A673 (cell line): Measurements from ENCODE around the gene ICAM5. TPM values are rescaled to one million over a fixed set of nuclear protein-coding genes. Genes with fewer than 3 reads are reported as not detected.

Experiments
- BruUV-seq: library from RNA; stranded (reverse); fragments of 400-500 nt; replicated peaks from 2 replicates; lab custom pipeline; 2021; lab: Mats Ljungman, UMichigan
- CTCF ChIA-PET: fragments of 300-600 bp; sonication (Branson Sonifier 250); formaldehyde crosslinking; loops from one replicate; lab custom pipeline; 2022; ENCODE audit warnings: antibody characterized with exemption; lab: Charles Lee
- POLR2A ChIA-PET: fragments of 300-600 bp; sonication (Branson Sonifier 250); formaldehyde crosslinking; loops from one replicate; lab custom pipeline; 2022; ENCODE audit warnings: antibody characterized with exemption; ENCODE audit not compliant: low non-redundant PET; lab: Charles Lee
- DNase-seq: peaks from one replicate; pipeline ENCODE4 v3.0.0-alpha.2; 2015; ENCODE audit warnings: low spot score
- H3K27ac ChIP-seq: fragments of 200-600 bp; sonication (generic); 2 replicates; pipeline ENCODE4 v1.5.1; 2016; ENCODE audit warnings: mixed run types, low read depth, mild to moderate bottlenecking, mixed read lengths, antibody characterized with exemption, low read length; ENCODE audit not compliant: poor library complexity, severe bottlenecking
- H3K27me3 ChIP-seq: fragments of 200-600 bp; sonication (generic); replicated peaks from 2 replicates; pipeline ENCODE4 v1.6.1; 2017; ENCODE audit warnings: mixed run types, low read depth, mild to moderate bottlenecking, mixed read lengths, antibody characterized with exemption, low read length; ENCODE audit not compliant: insufficient read depth, poor library complexity
- H3K36me3 ChIP-seq: fragments of 200-600 bp; sonication (generic); 2 replicates; pipeline ENCODE4 v1.6.1; 2016; ENCODE audit warnings: mixed run types, mild to moderate bottlenecking, mixed read lengths, antibody characterized with exemption, low read length; ENCODE audit not compliant: insufficient read depth, poor library complexity, severe bottlenecking
- H3K4me1 ChIP-seq: fragments of 200-600 bp; sonication (generic); 2 replicates; pipeline ENCODE4 v1.6.1; 2017; ENCODE audit warnings: mixed run types, mild to moderate bottlenecking, mixed read lengths, antibody characterized with exemption, low read length; ENCODE audit not compliant: insufficient read depth, poor library complexity, severe bottlenecking
- H3K4me3 ChIP-seq: fragments of 200-600 bp; sonication (generic); 2 replicates; pipeline ENCODE4 v1.5.1; 2016; ENCODE audit warnings: low read depth, mixed run types, mild to moderate bottlenecking, mixed read lengths, low read length; ENCODE audit not compliant: poor library complexity, severe bottlenecking
- H3K9me3 ChIP-seq: fragments of 200-600 bp; sonication (generic); 2 replicates; pipeline ENCODE4 v1.6.1; 2016; ENCODE audit warnings: mixed run types, low read depth, mild to moderate bottlenecking, mixed read lengths, antibody characterized with exemption, low read length; ENCODE audit not compliant: poor library complexity, severe bottlenecking
- EZH2 ChIP-seq: fragments of 200-600 bp; sonication (generic); IDR thresholded peaks from 2 replicates; pipeline ENCODE4 v1.6.1; 2017; ENCODE audit warnings: borderline replicate concordance, low read depth, mild to moderate bottlenecking, mixed read lengths, antibody characterized with exemption, low read length; ENCODE audit not compliant: poor library complexity, severe bottlenecking
- intact Hi-C: fragments of 100-400 bp; cut with micrococcal nuclease; formaldehyde crosslinking; loops from one replicate; pipeline ENCODE4 v1.10.0; 2022; ENCODE audit not compliant: unreplicated experiment
- total RNA-seq: library from RNA; stranded (reverse); gene quantifications from 2 replicates; pipeline ENCODE4 v1.2.3, GENCODE V29; 2021
- TF ChIP-seq, protein P1 (sequence below): fragments of 300-800, 200-600 bp; sonication (generic); conservative IDR thresholded peaks from 2 replicates; pipeline ENCODE4 v1.5.1; 2017; ENCODE audit warnings: low read depth, mild to moderate bottlenecking, antibody characterized with exemption, low read length, moderate library complexity, mixed read lengths

Gene ICAM5
- total RNA-seq, 1 experiment from 2014 or later, result 4.6 TPM

DNA sequence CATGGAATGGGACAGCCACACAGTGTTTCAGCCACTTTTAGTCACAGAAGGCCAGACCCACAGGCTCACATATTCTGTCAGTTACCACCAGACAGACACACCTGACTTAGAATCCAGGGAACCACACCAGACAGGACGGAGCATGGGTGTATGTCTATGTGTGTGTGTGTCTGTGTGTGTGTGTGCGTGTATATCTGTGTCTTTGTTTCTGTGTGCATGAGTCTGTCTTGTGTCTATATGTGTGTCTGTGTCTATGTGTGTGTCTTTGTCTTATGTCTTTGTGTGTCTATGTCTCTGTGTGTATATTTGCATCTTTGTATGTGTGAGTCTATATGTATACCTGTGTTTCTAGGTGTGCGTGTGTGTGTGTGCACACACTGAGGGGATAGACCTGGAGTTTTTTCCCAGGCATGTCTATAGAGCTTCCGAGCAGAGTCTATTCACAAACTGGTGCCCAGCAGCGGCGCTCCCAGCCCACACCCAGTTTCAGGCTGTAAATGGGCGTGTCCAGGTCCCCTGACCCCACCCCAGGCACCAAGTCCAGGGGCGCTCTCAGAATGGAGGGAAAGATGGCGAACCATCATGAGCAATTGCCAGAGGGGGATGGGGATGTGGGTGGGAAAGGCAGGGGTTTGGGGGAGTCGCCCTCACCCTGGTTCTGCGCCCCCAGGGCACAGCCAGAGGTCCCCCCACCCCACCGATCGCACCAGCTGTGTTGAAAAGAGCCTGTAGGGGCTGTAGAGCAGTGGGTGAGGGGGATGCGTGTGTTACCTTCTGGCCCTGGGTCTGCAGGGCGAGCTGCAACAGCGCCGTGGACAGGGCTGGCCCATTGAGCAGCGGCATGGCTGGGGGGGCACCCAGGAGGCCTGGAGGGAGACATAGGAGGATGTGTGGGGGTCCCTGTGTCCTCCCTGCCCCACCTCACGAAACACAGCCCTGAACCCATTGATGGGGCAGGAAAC, 32.4 kb downstream of the ICAM5 start:
- ChIA-PET POLR2A (no interaction called here), CTCF (no interaction called here)
- no peaks in the 10 kb centered on the region for H3K4me1 ChIP-seq
- intact Hi-C loops, result no loop called here
- TF ChIP-seq, protein P1, sequence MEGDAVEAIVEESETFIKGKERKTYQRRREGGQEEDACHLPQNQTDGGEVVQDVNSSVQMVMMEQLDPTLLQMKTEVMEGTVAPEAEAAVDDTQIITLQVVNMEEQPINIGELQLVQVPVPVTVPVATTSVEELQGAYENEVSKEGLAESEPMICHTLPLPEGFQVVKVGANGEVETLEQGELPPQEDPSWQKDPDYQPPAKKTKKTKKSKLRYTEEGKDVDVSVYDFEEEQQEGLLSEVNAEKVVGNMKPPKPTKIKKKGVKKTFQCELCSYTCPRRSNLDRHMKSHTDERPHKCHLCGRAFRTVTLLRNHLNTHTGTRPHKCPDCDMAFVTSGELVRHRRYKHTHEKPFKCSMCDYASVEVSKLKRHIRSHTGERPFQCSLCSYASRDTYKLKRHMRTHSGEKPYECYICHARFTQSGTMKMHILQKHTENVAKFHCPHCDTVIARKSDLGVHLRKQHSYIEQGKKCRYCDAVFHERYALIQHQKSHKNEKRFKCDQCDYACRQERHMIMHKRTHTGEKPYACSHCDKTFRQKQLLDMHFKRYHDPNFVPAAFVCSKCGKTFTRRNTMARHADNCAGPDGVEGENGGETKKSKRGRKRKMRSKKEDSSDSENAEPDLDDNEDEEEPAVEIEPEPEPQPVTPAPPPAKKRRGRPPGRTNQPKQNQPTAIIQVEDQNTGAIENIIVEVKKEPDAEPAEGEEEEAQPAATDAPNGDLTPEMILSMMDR, result no peak
- TF ChIP-seq EZH2, result no peak
- no peaks in the 10 kb centered on the region for H3K27me3 ChIP-seq
- no peaks in the 10 kb centered on the region for H3K9me3 ChIP-seq
- peaks cover 87% of the 10 kb centered on the region for H3K36me3 ChIP-seq
- H3K4me3 ChIP-seq, result no peak overlapping the region
- no peak for DNase-seq
- no TSS peak for BruUV-seq
- H3K27ac ChIP-seq, result no peak overlapping the region

GRCh38 chr19:10325732-10326131, 36.0 kb downstream of the ICAM5 start:
- Histone ChIP-seq H3K27ac (no peak overlapping the region), H3K27me3 (no peaks in the 10 kb centered on the region), H3K4me1 (no peaks in the 10 kb centered on the region), H3K4me3 (no peak overlapping the region), H3K36me3 (peaks cover 93% of the 10 kb centered on the region), H3K9me3 (no peaks in the 10 kb centered on the region)
- intact Hi-C loops, result no loop called here
- CTCF ChIA-PET, result no interaction called here
- POLR2A ChIA-PET, result interaction anchor here (0.6 kb wide), 1 partner anchor 19 kb away, joined by 7 read pairs; no protein-coding TSS in a partner anchor
- DNase-seq, result no peak
- TF ChIP-seq, protein P1, result no peak
- TF ChIP-seq EZH2, result no peak
- BruUV-seq, result no TSS peak

GRCh38 chr19:10327793-10328192, 38.0 kb downstream of the ICAM5 start:
- no TSS peak for BruUV-seq
- H3K9me3 ChIP-seq, result no peaks in the 10 kb centered on the region
- ChIA-PET POLR2A (no interaction called here), CTCF (no interaction called here)
- intact Hi-C loops, result no loop called here
- H3K27ac ChIP-seq, result no peak overlapping the region
- DNase-seq, result no peak
- peaks cover 8% of the 10 kb centered on the region for H3K4me1 ChIP-seq
- peaks cover 78% of the 10 kb centered on the region for H3K36me3 ChIP-seq
- TF ChIP-seq, protein P1, result no peak
- no peak for TF ChIP-seq EZH2
- no peaks in the 10 kb centered on the region for H3K27me3 ChIP-seq
- no peak overlapping the region for H3K4me3 ChIP-seq
